ENCODE data around the gene CEP131. TPM values are rescaled to one million over a fixed set of nuclear protein-coding genes. Genes with fewer than 3 reads are reported as not detected.
"Not testable (repeated sequence)": the region's sequence is repeated elsewhere in the genome, so short reads cannot be mapped to it uniquely, and the experiment has no call there.

The CEP131 gene
- total and polyA plus RNA-seq, 5 donors from 2014 or later = 1.4 to 9.9 (median 2.0) TPM

DNA sequence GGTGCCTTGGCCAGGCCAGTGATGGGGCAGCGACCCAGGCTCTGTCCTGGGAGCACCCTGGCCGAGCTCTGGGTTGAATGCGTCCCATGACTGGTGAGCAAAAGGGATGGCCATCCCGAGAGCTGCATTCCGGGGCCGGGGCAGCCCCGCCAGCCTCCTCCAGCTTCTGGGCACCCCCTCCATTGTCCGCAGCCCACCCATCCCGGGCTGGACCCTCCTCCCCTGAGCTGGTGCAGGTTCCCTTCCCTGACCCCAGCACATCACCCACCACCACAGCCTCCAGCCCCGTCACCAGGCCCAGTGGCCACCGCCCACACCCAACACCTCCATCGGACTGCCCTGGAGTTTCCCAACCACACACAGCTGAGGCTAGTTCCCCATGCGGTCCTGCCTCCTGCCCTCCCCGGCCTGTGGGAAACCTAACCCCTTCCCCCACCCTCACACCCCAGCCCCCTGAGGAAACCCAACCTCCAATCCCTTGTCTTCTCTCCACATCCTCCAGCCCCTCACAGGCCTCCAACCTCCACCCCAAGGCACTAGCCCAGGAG is 73.7 kb downstream of the CEP131 start:
- Mint-ChIP-seq H3K27ac (no peak overlapping the region), H3K4me1 (no peaks in the 10 kb centered on the region), H3K9me3 (no peaks in the 10 kb centered on the region), H3K4me3 (no peak overlapping the region), H3K36me3 (no peaks in the 10 kb centered on the region), H3K27me3 (peaks cover 11% of the 10 kb centered on the region)
- no peak overlapping the region for H3K27ac ChIP-seq (ENCODE audit: insufficient read depth, low read length, poor library complexity, severe bottlenecking)
- DNase-seq (no peak), ATAC-seq (ENCODE audit: low read depth in 2 of 2) (peak in 1 of 2 donors; percentile 28)
- no peaks in the 10 kb centered on the region for H3K36me3 ChIP-seq (ENCODE audit: control insufficient read depth, insufficient read depth, low read length)
- no peak overlapping the region for H3K4me3 ChIP-seq (ENCODE audit: low read depth, low read length)
- H3K27me3 ChIP-seq (ENCODE audit: control insufficient read depth, insufficient read depth, low read length) = no peaks in the 10 kb centered on the region
- no peaks in the 10 kb centered on the region for H3K4me1 ChIP-seq (ENCODE audit: control insufficient read depth, insufficient read depth, low read length, poor library complexity, severe bottlenecking)
- H3K9me3 ChIP-seq (ENCODE audit: control insufficient read depth in 2 of 2, low read length in 2 of 2) = no peaks in the 10 kb centered on the region

DNA sequence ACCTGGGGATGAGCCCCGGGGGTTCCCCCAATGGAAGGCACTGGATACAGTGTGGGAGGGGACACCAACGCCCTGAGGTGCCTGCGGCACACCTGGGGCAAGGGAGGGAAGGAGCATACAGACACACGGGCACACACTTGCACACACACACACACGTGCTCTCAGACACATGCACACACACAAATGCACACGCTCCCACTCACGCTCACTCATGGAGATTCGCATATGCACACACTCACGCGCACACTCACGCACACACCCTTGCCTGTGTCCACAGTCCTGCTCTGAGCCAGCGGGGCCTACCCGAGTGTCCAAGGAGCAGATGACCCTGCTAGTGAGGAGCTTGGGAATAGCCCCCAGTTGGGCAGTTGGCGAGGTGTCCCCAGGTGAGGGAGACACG is 74.2 kb downstream of the CEP131 start:
- Mint-ChIP-seq H3K4me3 (no peak overlapping the region), H3K36me3 (no peaks in the 10 kb centered on the region), H3K27ac (no peak overlapping the region), H3K4me1 (no peaks in the 10 kb centered on the region), H3K27me3 (peaks cover 11% of the 10 kb centered on the region), H3K9me3 (no peaks in the 10 kb centered on the region)
- DNase-seq (no peak), ATAC-seq (ENCODE audit: low read depth in 2 of 2) (no peak)
- Histone ChIP-seq H3K4me1 (ENCODE audit: control insufficient read depth, insufficient read depth, low read length, poor library complexity, severe bottlenecking) (no peaks in the 10 kb centered on the region), H3K9me3 (ENCODE audit: control insufficient read depth in 2 of 2, low read length in 2 of 2) (no peaks in the 10 kb centered on the region), H3K27ac (ENCODE audit: insufficient read depth, low read length, poor library complexity, severe bottlenecking) (no peak overlapping the region), H3K27me3 (ENCODE audit: control insufficient read depth, insufficient read depth, low read length) (no peaks in the 10 kb centered on the region), H3K36me3 (ENCODE audit: control insufficient read depth, insufficient read depth, low read length) (no peaks in the 10 kb centered on the region), H3K4me3 (ENCODE audit: low read depth, low read length) (no peak overlapping the region)

DNA sequence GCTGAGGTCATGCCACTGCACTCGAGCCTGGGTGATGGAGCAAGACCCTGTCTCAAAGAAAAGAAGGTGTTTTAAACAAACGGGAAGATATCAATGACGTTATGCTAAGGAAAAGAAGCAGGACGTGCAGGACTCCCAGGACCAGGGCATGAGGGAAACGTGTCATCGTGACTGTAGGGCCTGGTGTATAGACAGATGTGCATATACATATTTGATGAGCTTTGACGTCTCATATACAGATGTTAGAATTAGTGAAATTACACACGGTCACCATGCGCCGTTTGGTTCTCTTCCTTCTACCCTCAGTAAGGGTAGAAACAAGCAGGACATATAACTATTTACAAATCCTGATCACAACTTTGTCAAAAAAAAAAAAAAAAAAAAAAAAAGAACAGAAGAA is 75.1 kb downstream of the CEP131 start:
- H3K9me3 Mint-ChIP-seq = no peaks in the 10 kb centered on the region
- H3K27ac Mint-ChIP-seq = no peak overlapping the region
- ATAC-seq (ENCODE audit: low read depth in 2 of 2) = no peak

DNA sequence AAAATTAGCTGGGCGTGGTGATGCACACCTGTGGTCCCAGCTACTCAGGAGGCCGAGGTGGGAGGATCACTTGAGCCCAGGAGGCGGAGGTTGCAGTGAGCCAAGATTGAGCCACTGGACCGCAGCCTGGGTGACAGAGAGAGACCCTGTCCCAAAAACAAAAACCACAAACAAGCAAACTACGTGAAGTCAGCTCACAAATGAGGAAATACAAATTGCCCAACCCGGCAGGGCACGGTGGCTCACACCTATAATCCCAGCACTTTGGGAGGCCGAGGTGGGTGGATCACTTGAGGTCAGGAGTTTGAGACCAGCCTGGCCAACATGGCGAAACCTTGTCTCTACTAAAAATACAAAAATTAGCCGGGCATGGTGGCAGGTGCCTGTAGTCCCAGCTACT is 76.6 kb downstream of the CEP131 start:
- not testable (repeated sequence) for DNase-seq

More for the DNA sequence above, 75.1 kb downstream of the CEP131 start:
- Mint-ChIP-seq H3K4me3 (no peak overlapping the region), H3K36me3 (no peaks in the 10 kb centered on the region), H3K27me3 (peaks cover 11% of the 10 kb centered on the region), H3K4me1 (no peaks in the 10 kb centered on the region)
- no peaks in the 10 kb centered on the region for H3K27me3 ChIP-seq (ENCODE audit: control insufficient read depth, insufficient read depth, low read length)
- no peaks in the 10 kb centered on the region for H3K36me3 ChIP-seq (ENCODE audit: control insufficient read depth, insufficient read depth, low read length)
- H3K27ac ChIP-seq (ENCODE audit: insufficient read depth, low read length, poor library complexity, severe bottlenecking) = no peak overlapping the region
- H3K9me3 ChIP-seq (ENCODE audit: control insufficient read depth in 2 of 2, low read length in 2 of 2) = no peaks in the 10 kb centered on the region
- DNase-seq = no peak
- H3K4me3 ChIP-seq (ENCODE audit: low read depth, low read length) = no peak overlapping the region
- no peaks in the 10 kb centered on the region for H3K4me1 ChIP-seq (ENCODE audit: control insufficient read depth, insufficient read depth, low read length, poor library complexity, severe bottlenecking)

DNA sequence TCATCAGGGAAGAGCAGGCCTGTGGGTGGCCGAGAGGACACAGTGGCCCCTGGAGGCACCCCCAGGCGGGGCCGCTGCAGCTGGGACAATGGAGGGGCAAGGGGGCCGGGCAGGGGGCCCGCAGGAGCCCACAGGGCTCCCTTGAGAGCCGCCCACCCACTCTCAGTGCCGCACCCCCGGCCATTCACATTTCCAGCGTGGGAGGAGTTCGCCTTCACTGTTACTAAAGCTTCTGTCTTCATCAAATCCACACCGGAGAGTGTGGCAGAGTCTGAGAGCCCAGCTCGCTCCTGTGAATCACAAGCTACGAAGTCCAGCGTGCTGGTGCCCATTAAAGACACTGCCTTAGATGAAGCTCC is 78.4 kb downstream of the CEP131 start:
- Histone ChIP-seq H3K4me3 (ENCODE audit: low read depth, low read length) (no peak overlapping the region), H3K36me3 (ENCODE audit: control insufficient read depth, insufficient read depth, low read length) (no peaks in the 10 kb centered on the region), H3K27ac (ENCODE audit: insufficient read depth, low read length, poor library complexity, severe bottlenecking) (no peak overlapping the region), H3K4me1 (ENCODE audit: control insufficient read depth, insufficient read depth, low read length, poor library complexity, severe bottlenecking) (no peaks in the 10 kb centered on the region), H3K27me3 (ENCODE audit: control insufficient read depth, insufficient read depth, low read length) (no peaks in the 10 kb centered on the region), H3K9me3 (ENCODE audit: control insufficient read depth in 2 of 2, low read length in 2 of 2) (no peaks in the 10 kb centered on the region)
- ATAC-seq (ENCODE audit: low read depth in 2 of 2) (no peak), DNase-seq (no peak)
- H3K27ac Mint-ChIP-seq = no peak overlapping the region
- H3K9me3 Mint-ChIP-seq = no peaks in the 10 kb centered on the region
- H3K27me3 Mint-ChIP-seq = peaks cover 12% of the 10 kb centered on the region
- no peaks in the 10 kb centered on the region for H3K4me1 Mint-ChIP-seq
- H3K4me3 Mint-ChIP-seq = no peak overlapping the region
- no peaks in the 10 kb centered on the region for H3K36me3 Mint-ChIP-seq

More for the DNA sequence above, 76.6 kb downstream of the CEP131 start:
- not testable (repeated sequence) for H3K36me3 Mint-ChIP-seq; H3K4me1 Mint-ChIP-seq; H3K27ac Mint-ChIP-seq; H3K9me3 Mint-ChIP-seq; H3K27me3 ChIP-seq (ENCODE audit: control insufficient read depth, insufficient read depth, low read length); H3K4me3 Mint-ChIP-seq; H3K4me3 ChIP-seq (ENCODE audit: low read depth, low read length); ATAC-seq (ENCODE audit: low read depth in 2 of 2); H3K27ac ChIP-seq (ENCODE audit: insufficient read depth, low read length, poor library complexity, severe bottlenecking); H3K4me1 ChIP-seq (ENCODE audit: control insufficient read depth, insufficient read depth, low read length, poor library complexity, severe bottlenecking); H3K36me3 ChIP-seq (ENCODE audit: control insufficient read depth, insufficient read depth, low read length); H3K9me3 ChIP-seq (ENCODE audit: control insufficient read depth in 2 of 2, low read length in 2 of 2)
- peaks cover 17% of the 10 kb centered on the region for H3K27me3 Mint-ChIP-seq

DNA sequence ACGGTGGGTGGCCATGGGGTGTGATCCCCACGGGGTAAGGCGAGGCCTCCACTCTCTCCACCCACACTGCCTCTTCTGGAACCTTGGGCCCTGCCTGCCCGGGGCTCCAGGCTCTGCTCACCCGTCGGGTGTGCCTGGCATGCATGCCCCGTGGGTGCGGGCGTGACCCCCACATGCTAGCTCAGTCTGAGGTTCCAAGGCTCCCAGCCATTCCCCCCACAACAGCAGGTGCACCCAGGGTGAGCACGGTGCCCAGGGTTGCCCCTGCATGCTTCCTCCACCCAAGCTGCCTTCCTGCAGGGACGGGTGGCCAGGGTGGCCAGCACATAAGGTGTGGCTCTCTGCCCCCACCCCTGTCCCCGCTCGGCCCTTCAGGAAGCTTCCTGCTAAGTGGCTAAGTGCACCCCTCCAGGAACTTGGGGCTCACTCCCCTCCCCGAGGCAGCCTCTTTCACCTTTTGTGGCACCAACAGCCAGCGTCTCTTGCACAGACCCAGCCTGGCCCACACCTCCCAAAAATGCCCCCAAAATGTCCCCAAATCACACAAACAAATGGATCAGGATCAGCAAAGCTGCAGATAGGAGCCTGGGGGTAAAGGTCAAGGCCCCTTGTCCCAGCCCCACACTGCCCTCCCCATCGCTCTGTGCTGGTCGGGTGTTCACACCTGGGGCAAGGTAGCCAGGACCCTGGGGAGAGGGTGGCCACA is 78.9 kb downstream of the CEP131 start:
- H3K9me3 ChIP-seq (ENCODE audit: control insufficient read depth in 2 of 2, low read length in 2 of 2) = no peaks in the 10 kb centered on the region
- no peak for DNase-seq
- H3K27me3 ChIP-seq (ENCODE audit: control insufficient read depth, insufficient read depth, low read length) = no peaks in the 10 kb centered on the region
- no peak overlapping the region for H3K27ac ChIP-seq (ENCODE audit: insufficient read depth, low read length, poor library complexity, severe bottlenecking)
- H3K36me3 Mint-ChIP-seq = no peaks in the 10 kb centered on the region
- no peak overlapping the region for H3K4me3 Mint-ChIP-seq
- ATAC-seq (ENCODE audit: low read depth in 2 of 2) = no peak
- H3K4me1 ChIP-seq (ENCODE audit: control insufficient read depth, insufficient read depth, low read length, poor library complexity, severe bottlenecking) = no peaks in the 10 kb centered on the region
- peaks cover 12% of the 10 kb centered on the region for H3K27me3 Mint-ChIP-seq
- no peak overlapping the region for H3K27ac Mint-ChIP-seq
- no peaks in the 10 kb centered on the region for H3K4me1 Mint-ChIP-seq
- no peaks in the 10 kb centered on the region for H3K9me3 Mint-ChIP-seq
- H3K4me3 ChIP-seq (ENCODE audit: low read depth, low read length) = no peak overlapping the region
- H3K36me3 ChIP-seq (ENCODE audit: control insufficient read depth, insufficient read depth, low read length) = no peaks in the 10 kb centered on the region

DNA sequence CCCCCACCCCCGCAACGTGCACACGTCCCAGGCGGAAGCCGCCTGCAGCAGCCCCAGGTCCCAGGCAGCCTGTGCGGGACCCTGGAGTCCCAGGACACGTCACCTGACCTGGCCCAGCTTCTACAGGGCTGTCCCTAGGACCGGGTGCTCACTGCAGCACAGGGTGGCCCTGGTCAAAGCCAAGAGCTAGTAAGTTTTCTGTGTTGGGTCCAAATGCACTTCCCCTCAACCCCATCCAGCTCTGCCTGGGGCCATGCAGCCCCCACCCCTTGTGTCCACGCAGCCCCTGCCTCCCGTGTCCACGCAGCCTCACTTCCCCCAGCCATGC is 79.6 kb downstream of the CEP131 start:
- ATAC-seq (ENCODE audit: low read depth in 2 of 2) = no peak
- Mint-ChIP-seq H3K36me3 (no peaks in the 10 kb centered on the region), H3K27ac (no peak overlapping the region), H3K27me3 (peaks cover 9% of the 10 kb centered on the region), H3K4me1 (peaks cover 0 to 4% (median 0%) of the 10 kb centered on the region in 4 donors), H3K4me3 (no peak overlapping the region), H3K9me3 (peaks cover 0 to 4% (median 0%) of the 10 kb centered on the region in 7 donors)
- Histone ChIP-seq H3K4me1 (ENCODE audit: control insufficient read depth, insufficient read depth, low read length, poor library complexity, severe bottlenecking) (no peaks in the 10 kb centered on the region), H3K36me3 (ENCODE audit: control insufficient read depth, insufficient read depth, low read length) (no peaks in the 10 kb centered on the region), H3K27me3 (ENCODE audit: control insufficient read depth, insufficient read depth, low read length) (no peaks in the 10 kb centered on the region), H3K4me3 (ENCODE audit: low read depth, low read length) (no peak overlapping the region), H3K9me3 (ENCODE audit: control insufficient read depth in 2 of 2, low read length in 2 of 2) (no peaks in the 10 kb centered on the region), H3K27ac (ENCODE audit: insufficient read depth, low read length, poor library complexity, severe bottlenecking) (no peak overlapping the region)
- DNase-seq = no peak
